ENCODE data around the gene CORO6.
A peak's percentile ranks its signal among the peaks of the same experiment; 100 is the strongest.

GRCh38 chr17:29589524-29590410 is 32.9 kb downstream of the CORO6 start, which contains the start of gene GIT1:
- TF ChIP-seq POLR2A (IDR thresholded peaks at IDR 0.05; ENCODE audit: low read depth, low read length), result no peak
- no peak for TF ChIP-seq TAF1 (IDR thresholded peaks at IDR 0.05; ENCODE audit: low read depth, low read length)
- no peak for TF ChIP-seq POLR2AphosphoS5 (IDR thresholded peaks at IDR 0.05; ENCODE audit: low read depth, low read length)
- TF ChIP-seq PAX5 (IDR thresholded peaks at IDR 0.05; ENCODE audit: insufficient read depth, low read length, severe bottlenecking), result peak; percentile 43
- TF ChIP-seq SPI1 (IDR thresholded peaks at IDR 0.05; ENCODE audit: low read depth, low read length), result 0 out of 2 replicates have a peak, but pooled peaks have one; percentile 3
